Ishikawa (cell line): ENCODE results near the gene POLQ.
A peak's percentile ranks its signal among the peaks of the same experiment; 100 is the strongest.

Experiments used
- CEBPB ChIP-seq: IDR thresholded peaks from 2 replicates; pipeline ENCODE4 v1.6.1; 2012
- CREB1 ChIP-seq: IDR thresholded peaks from 2 replicates; pipeline ENCODE4 v1.6.1; 2012; ENCODE audit warnings: low read depth
- EGR1 ChIP-seq: IDR thresholded peaks from 2 replicates; pipeline ENCODE4 v1.6.1; 2012
- EP300 ChIP-seq: IDR thresholded peaks from 2 replicates; pipeline ENCODE4 v1.6.1; 2012; ENCODE audit warnings: borderline replicate concordance
- FOXM1 ChIP-seq: IDR thresholded peaks from 2 replicates; pipeline ENCODE4 v1.6.1; 2012; ENCODE audit warnings: low read depth, borderline replicate concordance
- MAX ChIP-seq: IDR thresholded peaks from 2 replicates; pipeline ENCODE4 v1.6.1; 2012
- NFIC ChIP-seq: IDR thresholded peaks from 2 replicates; pipeline ENCODE4 v1.6.1; 2012
- RAD21 ChIP-seq: IDR thresholded peaks from 2 replicates; pipeline ENCODE4 v1.6.1; 2012; ENCODE audit warnings: low read depth
- REST ChIP-seq: IDR thresholded peaks from 2 replicates; pipeline ENCODE4 v1.6.1; 2012; ENCODE audit warnings: low read depth, mild to moderate bottlenecking
- TAF1 ChIP-seq: IDR thresholded peaks from 2 replicates; pipeline ENCODE4 v1.6.1; 2012; ENCODE audit warnings: low read depth, mild to moderate bottlenecking
- TCF12 ChIP-seq: IDR thresholded peaks from 2 replicates; pipeline ENCODE4 v1.6.1; 2012; ENCODE audit warnings: low read depth
- TEAD4 ChIP-seq: IDR thresholded peaks from 2 replicates; pipeline ENCODE4 v1.6.1; 2012
- USF1 ChIP-seq: IDR thresholded peaks from 2 replicates; pipeline ENCODE4 v1.6.1; 2012
- YY1 ChIP-seq: IDR thresholded peaks from 2 replicates; pipeline ENCODE4 v1.6.1; 2012; ENCODE audit warnings: low read depth
- ZBTB7A ChIP-seq: IDR thresholded peaks from 2 replicates; pipeline ENCODE4 v1.6.1; 2012; ENCODE audit warnings: low read depth

POLQ gene

GRCh38 chr3:121436641-121437040 is 109.1 kb downstream of the POLQ start:
- no peak for TF ChIP-seq YY1
- TF ChIP-seq FOXM1, result no peak
- TF ChIP-seq NFIC, result peak; percentile 53

- no peak for TF ChIP-seq ZBTB7A
- TF ChIP-seq RAD21, result no peak
- no peak for TF ChIP-seq CREB1
- no peak for TF ChIP-seq EGR1
- no peak for TF ChIP-seq TAF1
- no peak for TF ChIP-seq FOXM1
- TF ChIP-seq NFIC, result no peak
- TF ChIP-seq REST, result no peak
- TF ChIP-seq CEBPB, result no peak
- TF ChIP-seq EP300, result no peak
- TF ChIP-seq USF1, result no peak
- TF ChIP-seq TEAD4, result no peak
Measured at GRCh38 chr3:121436074-121436473, 109.7 kb downstream of the POLQ start.

GRCh38 chr3:121431726-121432517 is 113.9 kb downstream of the POLQ start:
- no peak for TF ChIP-seq RAD21
- TF ChIP-seq TCF12, result no peak
- no peak for TF ChIP-seq EP300
- TF ChIP-seq NFIC, result no peak
- TF ChIP-seq ZBTB7A, result no peak
- no peak for TF ChIP-seq EGR1
- no peak for TF ChIP-seq CREB1
- TF ChIP-seq CEBPB, result no peak
- TF ChIP-seq MAX, result no peak
- TF ChIP-seq USF1, result no peak

- TF ChIP-seq EGR1, result no peak
- no peak for TF ChIP-seq TEAD4
- TF ChIP-seq CREB1, result no peak
- TF ChIP-seq USF1, result no peak
- no peak for TF ChIP-seq CEBPB
- no peak for TF ChIP-seq ZBTB7A
- no peak for TF ChIP-seq MAX
- no peak for TF ChIP-seq EP300
- no peak for TF ChIP-seq NFIC
- TF ChIP-seq TAF1, result no peak
- TF ChIP-seq YY1, result no peak
- no peak for TF ChIP-seq REST
- no peak for TF ChIP-seq FOXM1
- TF ChIP-seq RAD21, result no peak
- no peak for TF ChIP-seq TCF12
Measured at GRCh38 chr3:121430664-121431215, 115.0 kb downstream of the POLQ start.

GRCh38 chr3:121424549-121424948 is 121.2 kb downstream of the POLQ start:
- no peak for TF ChIP-seq TEAD4
- no peak for TF ChIP-seq REST
- TF ChIP-seq EP300, result no peak
- no peak for TF ChIP-seq YY1
- TF ChIP-seq TAF1, result no peak
- no peak for TF ChIP-seq NFIC
- no peak for TF ChIP-seq TCF12
- no peak for TF ChIP-seq USF1
- TF ChIP-seq CREB1, result no peak
- TF ChIP-seq ZBTB7A, result no peak
- no peak for TF ChIP-seq FOXM1
- TF ChIP-seq CEBPB, result no peak
- TF ChIP-seq EGR1, result no peak
- no peak for TF ChIP-seq MAX
- no peak for TF ChIP-seq RAD21
